GM06990 (cell line): ENCODE measurements around the gene GPC6.

Experiments
- DNase-seq: peaks from one replicate; pipeline ENCODE4 v3.0.0-alpha.2; 2011; ENCODE audit not compliant: insufficient read length; ENCODE audit errors: extremely low read depth
- H3K27me3 ChIP-seq: replicated peaks from 2 replicates; pipeline ENCODE4 v1.6.0; 2011; ENCODE audit warnings: low read length; ENCODE audit not compliant: control insufficient read depth, insufficient read depth
- H3K36me3 ChIP-seq: 2 replicates; pipeline ENCODE4 v1.5.1; 2011; ENCODE audit warnings: low read length; ENCODE audit not compliant: control insufficient read depth, insufficient read depth
- H3K4me3 ChIP-seq: replicated peaks from 2 replicates; pipeline ENCODE4 v1.5.1; 2011; ENCODE audit warnings: low read depth, mild to moderate bottlenecking, control low read depth, low read length
- CTCF ChIP-seq: IDR thresholded peaks from 2 replicates; pipeline ENCODE4 v1.5.1; 2011; ENCODE audit warnings: low read length, control low read depth, mild to moderate bottlenecking, inconsistent platforms; ENCODE audit not compliant: insufficient read depth, poor library complexity, severe bottlenecking

The GPC6 gene

GRCh38 chr13:93766719-93767118 is 540.1 kb downstream of the GPC6 start:
- Histone ChIP-seq H3K4me3 (no peak overlapping the region), H3K27me3 (no peaks in the 10 kb centered on the region), H3K36me3 (no peaks in the 10 kb centered on the region)
- DNase-seq, result no peak
- TF ChIP-seq CTCF, result no peak

GRCh38 chr13:93767180-93767916 is 540.7 kb downstream of the GPC6 start:
- no peak overlapping the region for H3K4me3 ChIP-seq
- no peaks in the 10 kb centered on the region; the same call in 1 of the 2 replicates for H3K27me3 ChIP-seq
- TF ChIP-seq CTCF, result no peak
- H3K36me3 ChIP-seq, result no peaks in the 10 kb centered on the region
- no peak for DNase-seq

GRCh38 chr13:93767917-93768409 is 541.4 kb downstream of the GPC6 start:
- DNase-seq, result no peak
- TF ChIP-seq CTCF, result no peak
- H3K4me3 ChIP-seq, result no peak overlapping the region
- H3K27me3 ChIP-seq, result no peaks in the 10 kb centered on the region; the same call in none of the 2 replicates
- H3K36me3 ChIP-seq, result no peaks in the 10 kb centered on the region

GRCh38 chr13:93769101-93769500 is 542.5 kb downstream of the GPC6 start:
- H3K4me3 ChIP-seq, result no peak overlapping the region
- no peak for TF ChIP-seq CTCF
- H3K27me3 ChIP-seq, result no peaks in the 10 kb centered on the region; the same call in none of the 2 replicates
- no peak for DNase-seq
- H3K36me3 ChIP-seq, result no peaks in the 10 kb centered on the region

GRCh38 chr13:93769607-93770006 is 543.0 kb downstream of the GPC6 start:
- Histone ChIP-seq H3K27me3 (no peaks in the 10 kb centered on the region; the same call in none of the 2 replicates), H3K4me3 (no peak overlapping the region), H3K36me3 (no peaks in the 10 kb centered on the region)
- TF ChIP-seq CTCF, result no peak
- DNase-seq, result no peak
